HG03095 (cell line): ENCODE results near the gene KCNJ3.
"Not testable (repeated sequence)": the region's sequence is repeated elsewhere in the genome, so short reads cannot be mapped to it uniquely, and the experiment has no call there.

ENCODE experiments used
- ATAC-seq: cut with Tn5 transposase; IDR thresholded peaks from one replicate; pipeline ENCODE4 v1.9.1; 2021; ENCODE audit warnings: moderate library complexity; ENCODE audit not compliant: unreplicated experiment

KCNJ3 gene

DNA sequence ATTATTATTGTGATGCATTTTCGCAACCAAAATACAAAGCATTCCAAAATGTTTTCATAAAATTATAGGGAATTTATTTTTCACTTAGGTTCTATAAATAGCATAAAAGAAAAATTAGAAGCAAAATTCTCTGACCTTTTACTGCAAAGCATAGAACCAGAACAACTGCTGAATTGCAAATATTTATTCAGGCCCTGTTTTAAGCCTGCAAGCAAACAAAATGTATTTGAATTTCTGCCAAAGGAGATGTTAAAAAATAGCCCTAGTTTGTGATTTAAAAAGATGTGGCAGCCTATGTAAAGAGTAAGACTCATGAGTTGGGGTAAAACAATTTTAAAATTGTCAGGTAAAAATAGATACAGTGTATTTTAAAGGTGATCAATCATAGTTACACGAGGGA is 138.1 kb downstream of the KCNJ3 start:
- ATAC-seq = no peak

DNA sequence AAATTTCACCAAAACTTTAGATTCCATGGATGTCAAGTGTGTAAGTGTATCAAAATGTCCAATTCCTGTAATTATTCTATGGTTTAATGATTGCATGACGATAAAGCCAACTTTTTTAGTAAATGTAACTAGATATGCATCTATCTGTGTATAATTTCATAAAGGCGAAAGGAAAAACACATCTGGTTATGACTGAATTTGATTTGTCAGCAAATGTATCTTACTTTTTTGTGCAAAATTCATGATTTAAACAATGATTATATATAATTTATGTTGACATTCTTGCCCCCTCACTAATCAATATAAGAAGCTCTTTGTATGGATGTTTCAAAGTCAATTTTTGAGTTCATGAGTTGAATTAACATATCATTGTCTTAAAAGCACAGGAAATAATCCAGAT is 138.5 kb downstream of the KCNJ3 start:
- ATAC-seq = no peak

DNA sequence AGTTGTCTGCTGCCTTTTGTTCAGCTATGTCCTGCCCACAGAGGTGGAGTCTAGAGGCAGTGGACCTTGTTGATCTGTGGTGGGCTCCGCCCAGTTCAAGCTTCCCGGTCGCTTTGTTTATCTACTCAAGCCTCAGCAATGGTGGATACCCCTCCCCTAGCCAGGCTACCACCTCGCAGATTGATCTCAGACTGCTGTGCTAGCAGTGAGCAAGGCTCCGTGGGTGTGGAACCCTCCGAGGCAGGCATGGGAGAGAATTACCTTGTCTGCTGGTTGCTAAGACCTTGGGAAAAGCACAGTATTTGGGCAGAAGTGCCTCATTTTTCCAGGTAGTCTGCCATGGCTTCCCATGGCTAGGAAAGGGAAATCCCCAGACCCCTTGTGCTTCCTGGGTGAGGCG is 146.0 kb downstream of the KCNJ3 start:
- no peak for ATAC-seq

DNA sequence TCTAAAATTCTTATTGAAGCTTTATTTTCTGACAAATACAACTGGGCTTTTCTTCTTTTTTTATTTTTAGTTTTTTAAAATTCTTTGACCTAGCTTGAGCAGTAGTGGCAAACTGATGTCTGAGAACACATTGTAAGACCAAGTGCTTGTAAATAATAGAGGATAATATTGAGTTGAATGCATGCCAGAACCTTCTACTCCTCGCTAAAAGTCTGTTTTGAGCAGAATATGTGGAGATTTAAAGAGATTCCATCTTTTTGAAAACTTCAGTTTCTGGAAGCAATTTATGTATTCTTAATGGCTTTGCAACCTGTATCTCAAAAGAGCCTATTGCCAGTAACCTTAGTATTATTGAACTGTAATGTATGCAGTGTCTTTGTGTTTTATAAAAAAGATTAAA is 148.3 kb downstream of the KCNJ3 start:
- ATAC-seq = no peak

DNA sequence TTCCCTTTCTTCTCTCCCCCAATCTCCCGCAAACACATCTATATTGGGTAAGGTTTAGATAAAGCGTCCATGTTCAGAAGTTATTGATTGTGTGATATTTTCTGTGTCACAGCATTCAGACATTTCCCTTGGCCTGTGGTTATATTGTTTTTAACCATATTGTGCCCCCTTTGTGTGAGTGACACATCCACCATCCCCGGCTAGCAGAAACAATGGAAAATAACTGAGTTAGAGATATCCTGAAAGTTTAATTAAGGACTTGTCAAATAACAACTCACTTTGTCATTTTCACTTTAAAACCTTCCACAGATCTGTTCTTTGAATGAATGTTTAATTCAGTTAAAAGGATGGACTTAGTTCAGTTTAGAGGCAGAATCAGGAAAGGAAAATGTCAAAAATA is 151.0 kb downstream of the KCNJ3 start:
- ATAC-seq = no peak

DNA sequence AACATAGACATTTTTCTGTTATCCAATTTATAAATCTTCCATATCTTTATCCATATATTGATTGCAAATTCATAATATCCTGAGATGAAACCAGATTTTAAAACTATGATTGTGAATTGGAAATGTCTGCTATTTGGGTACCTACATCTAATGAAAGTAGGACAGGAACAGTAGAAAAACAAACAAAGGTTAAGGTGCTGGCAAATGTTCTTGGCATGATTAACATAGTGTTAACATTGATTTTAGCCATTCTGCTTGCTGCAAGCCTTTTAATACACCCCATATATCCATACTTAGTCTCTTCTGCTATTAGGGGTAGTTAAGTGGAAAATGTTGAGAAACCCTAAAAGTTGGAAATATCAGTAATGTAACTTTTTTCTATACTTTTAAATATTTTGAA is 152.0 kb downstream of the KCNJ3 start:
- no peak for ATAC-seq

DNA sequence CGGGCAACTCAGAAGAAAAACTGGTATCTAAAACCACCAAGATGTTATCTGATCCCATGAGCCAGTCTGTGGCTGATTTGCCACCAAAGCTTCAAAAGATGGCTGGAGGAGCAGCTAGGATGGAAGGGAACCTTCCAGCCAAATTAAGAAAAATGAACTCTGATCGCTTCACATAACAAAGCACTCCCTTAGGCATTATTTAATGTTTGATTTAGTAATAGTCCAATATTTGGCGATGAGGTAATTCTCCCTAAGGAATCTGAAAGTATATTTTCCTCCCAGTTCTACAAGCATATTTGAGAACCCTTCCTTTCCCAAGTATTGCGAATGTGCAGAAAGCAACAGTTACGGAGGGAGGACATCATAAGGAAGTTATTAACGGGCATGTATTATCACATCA is 156.6 kb downstream of the KCNJ3 start:
- ATAC-seq = no peak

DNA sequence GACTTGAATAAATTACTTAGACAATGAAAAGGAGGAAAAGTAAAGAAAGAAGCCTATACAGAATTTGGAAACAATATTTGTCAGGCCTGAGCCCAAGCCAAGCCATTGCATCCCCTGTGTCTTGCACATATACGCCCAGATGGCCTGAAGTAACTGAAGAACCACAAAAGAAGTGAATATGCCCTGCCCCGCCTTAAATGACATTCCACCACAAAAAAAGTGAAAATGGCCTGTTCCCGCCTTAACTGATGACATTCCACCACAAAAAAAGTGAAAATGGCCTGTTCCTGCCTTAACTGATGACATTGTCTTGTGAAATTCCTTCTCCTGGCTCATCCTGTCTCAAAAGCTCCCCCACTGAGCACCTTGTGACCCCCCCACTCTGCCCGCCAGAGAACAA is 168.7 kb downstream of the KCNJ3 start:
- not testable (repeated sequence) for ATAC-seq

GRCh38 chr2:154875999-154876398 is 177.5 kb downstream of the KCNJ3 start:
- no peak for ATAC-seq

GRCh38 chr2:154882725-154883124 is 184.2 kb downstream of the KCNJ3 start:
- ATAC-seq = no peak

- ATAC-seq = no peak
Measured at GRCh38 chr2:154886316-154886715, 187.8 kb downstream of the KCNJ3 start.

DNA sequence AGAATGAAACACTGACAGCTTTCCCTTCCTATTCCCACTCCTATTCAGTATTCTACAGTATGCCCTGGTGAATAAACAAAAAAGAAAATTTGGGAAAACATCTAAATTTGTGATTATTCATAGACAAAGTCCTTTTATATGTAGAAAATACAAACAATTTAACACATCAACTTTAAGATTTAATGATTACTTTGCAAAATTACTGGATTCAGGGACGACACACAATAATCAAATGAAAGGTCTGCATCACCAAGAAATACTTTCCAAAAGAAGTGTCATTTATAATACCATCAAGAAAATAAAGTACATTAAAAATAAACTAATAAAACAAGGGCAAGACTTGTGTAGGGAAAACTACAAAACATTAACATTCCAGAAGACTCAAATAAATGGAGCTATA is 199.8 kb downstream of the KCNJ3 start:
- no peak for ATAC-seq

DNA sequence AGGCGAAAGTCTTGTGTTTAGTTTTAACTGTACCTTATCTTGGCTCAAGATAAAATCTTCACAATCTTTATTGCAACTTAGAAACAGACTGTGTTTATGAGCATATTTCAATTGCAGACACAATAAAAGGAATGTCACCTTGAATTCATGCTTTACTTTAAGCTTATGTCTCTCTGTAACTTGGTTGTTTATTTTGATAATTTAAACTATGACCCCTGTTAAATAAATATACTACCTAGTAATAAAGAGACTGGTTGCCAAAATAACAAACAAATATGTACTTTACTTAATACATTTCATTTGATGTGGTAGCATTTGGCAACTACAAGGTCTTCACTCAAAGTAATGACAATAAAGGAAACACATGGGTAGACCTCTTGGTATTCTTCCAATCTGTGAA is 202.6 kb downstream of the KCNJ3 start:
- ATAC-seq = no peak
